Measurements from ENCODE around the gene RECQL5. TPM values are rescaled to one million over a fixed set of nuclear protein-coding genes. Genes with fewer than 3 reads are reported as not detected.

RECQL5 gene
- polyA plus RNA-seq, 2 of the 4 experiments (the other 2 are of a cell fraction): 22.7 to 39.9 TPM

GRCh38 chr17:75626496-75627038 is 40.4 kb downstream of the RECQL5 start (continued):
- TF ChIP-seq HES2 (IDR thresholded peaks at IDR 0.05) (no peak), KDM5A (IDR thresholded peaks at IDR 0.05) (no peak)

- FAIRE-seq (no peak), ATAC-seq (peak; percentile 54 to 84), DNase-seq (ENCODE audit: low read depth in 1 of 2, low spot score in 1 of 2) (peak; percentile 37 to 82)
- Histone ChIP-seq H3K9me3 (no peaks in the 10 kb centered on the region), H3K4me3 (no peak overlapping the region), H3K4me2 (no peak overlapping the region), H3K4me1 (no peaks in the 10 kb centered on the region; the same call in 2 of the 3 replicates), H3K27ac (no peak overlapping the region)
- TF ChIP-seq POLR2AphosphoS2 (conservative IDR thresholded peaks at IDR 0.05; ENCODE audit: low read length) (no peak), ZC3H11A (IDR thresholded peaks at IDR 0.05) (no peak), HDAC2 (IDR thresholded peaks at IDR 0.05) (no peak), MAX (IDR thresholded peaks at IDR 0.05) (peak; percentile 34), EHMT2 (IDR thresholded peaks at IDR 0.05; ENCODE audit: low read depth) (no peak), NR3C1 (IDR thresholded peaks at IDR 0.05) (no peak), CHD2 (IDR thresholded peaks at IDR 0.05; ENCODE audit: low read length, partially characterized antibody) (no peak), REST (IDR thresholded peaks at IDR 0.05) (no peak), KDM1A (IDR thresholded peaks at IDR 0.05; ENCODE audit: low read depth) (no peak), FOSB (CRISPR knock-in tag; IDR thresholded peaks at IDR 0.05) (no peak), SMC3 (IDR thresholded peaks at IDR 0.05) (peak; percentile 23; the same call in 2 of the 3 replicates), MAZ (IDR thresholded peaks at IDR 0.05; ENCODE audit: borderline replicate concordance, low read depth, low read length) (0 out of 2 replicates have a peak, but pooled peaks have one; percentile 31), CEBPB (IDR thresholded peaks at IDR 0.05) (no peak), KDM5A (IDR thresholded peaks at IDR 0.05) (no peak), RAD21 (conservative IDR thresholded peaks at IDR 0.05 in 1 of 2, IDR thresholded peaks at IDR 0.05 in 1 of 2) (peak; percentile 52 to 55; a peak in 4 of 5 replicates), HES2 (IDR thresholded peaks at IDR 0.05) (no peak), CTCF (IDR thresholded peaks at IDR 0.05) (peak; percentile 64)
- CTCF ChIA-PET: interaction anchor here (0.6 to 51.3 kb wide), 15 partner anchors 7 to 223 kb away, joined by 3 to 2254 read pairs (median 4); partner anchors contain the start of genes GALK1, LLGL2, MYO15B and RECQL5
- WGBS (ENCODE audit: missing lambda C conversion rate): 80% methylated on average over 11 of the region's 15 CpGs
- POLR2A ChIA-PET: no interaction called here
Measured at GRCh38 chr17:75625813-75626486, 41.0 kb downstream of the RECQL5 start.

All from A549 (cell line).